SH-SY5Y (cell line): ENCODE results near the gene SPOP.

Experiments used
- GATA2 ChIP-seq: IDR thresholded peaks from 2 replicates; pipeline ENCODE4 v1.6.1; 2011; ENCODE audit warnings: mild to moderate bottlenecking, low read depth, low read length
- GATA3 ChIP-seq: IDR thresholded peaks from 2 replicates; pipeline ENCODE4 v1.6.1; 2011; ENCODE audit warnings: low read depth, mild to moderate bottlenecking, low read length, moderate library complexity

- TF ChIP-seq GATA2 (no peak), GATA3 (no peak)
Observed at GRCh38 chr17:49688848-49689247, 11.0 kb upstream of the SPOP start.
